Measurements from ENCODE around the gene TDG.

TDG gene

GRCh38 chr12:103965590-103966504, at the start of gene TDG:
Gene TDG (plus strand): TSS chr12:103965872. CDS start chr12:103966038, 166 bp downstream.
- DNase-seq = peak; percentile 98

GRCh38 chr12:103917873-103918272, 47.8 kb upstream of the TDG start:
- DNase-seq = no peak

GRCh38 chr12:103924761-103925641, 40.7 kb upstream of the TDG start:
- DNase-seq = peak; percentile 73

GRCh38 chr12:103928682-103929045, 37.0 kb upstream of the TDG start:
- peak; percentile 68 for DNase-seq

GRCh38 chr12:103929046-103929783, 36.5 kb upstream of the TDG start:
- peak; percentile 85 for DNase-seq

GRCh38 chr12:103929784-103930033, 36.0 kb upstream of the TDG start:
- no peak for DNase-seq

- DNase-seq = peak; percentile 100
Measured at GRCh38 chr12:103930034-103930786, 35.5 kb upstream of the TDG start, which contains the start of gene HSP90B1. Gene HSP90B1 (plus strand): TSS chr12:103930410. CDS start chr12:103930516, 106 bp downstream.

- DNase-seq = peak; percentile 46
Measured at GRCh38 chr12:103930787-103931735, 34.6 kb upstream of the TDG start.

- no peak for DNase-seq
Measured at GRCh38 chr12:103933237-103933636, 32.4 kb upstream of the TDG start.

GRCh38 chr12:103936679-103937078, 29.0 kb upstream of the TDG start:
- DNase-seq = no peak

GRCh38 chr12:103944964-103945363, 20.7 kb upstream of the TDG start:
- DNase-seq = no peak

GRCh38 chr12:103947871-103948555, 17.7 kb upstream of the TDG start:
- DNase-seq = no peak

GRCh38 chr12:103948746-103949406, 16.8 kb upstream of the TDG start:
- DNase-seq = no peak

- DNase-seq = no peak
Measured at GRCh38 chr12:103952497-103952896, 13.2 kb upstream of the TDG start.

- no peak for DNase-seq
Measured at GRCh38 chr12:103955811-103956508, 9.7 kb upstream of the TDG start.

- DNase-seq = peak; percentile 26
Measured at GRCh38 chr12:103956509-103957027, 9.1 kb upstream of the TDG start.

GRCh38 chr12:103957865-103958388, 7.7 kb upstream of the TDG start:
- DNase-seq = no peak

GRCh38 chr12:103958621-103959020, 7.1 kb upstream of the TDG start:
- DNase-seq = no peak
